ENCODE results near the gene KRTAP5-8. TPM values are rescaled to one million over a fixed set of nuclear protein-coding genes. Genes with fewer than 3 reads are reported as not detected.
"Not testable (repeated sequence)": the region's sequence is repeated elsewhere in the genome, so short reads cannot be mapped to it uniquely, and the experiment has no call there.

The KRTAP5-8 gene
- total and polyA plus RNA-seq, 5 donors from 2014 or later = 0.35 TPM; not detected in 4

- H3K9me3 ChIP-seq (ENCODE audit: control insufficient read depth in 2 of 2, low read length in 2 of 2) = no peaks in the 10 kb centered on the region
- ATAC-seq (ENCODE audit: low read depth in 2 of 2) (no peak), DNase-seq (no peak)
- Mint-ChIP-seq H3K4me3 (no peak overlapping the region), H3K27me3 (peaks cover 4% of the 10 kb centered on the region), H3K36me3 (no peaks in the 10 kb centered on the region), H3K9me3 (peaks cover 0 to 3% (median 0%) of the 10 kb centered on the region in 7 donors), H3K27ac (no peak overlapping the region), H3K4me1 (no peaks in the 10 kb centered on the region)
- no peak overlapping the region for H3K27ac ChIP-seq (ENCODE audit: insufficient read depth, low read length, poor library complexity, severe bottlenecking)
- H3K4me1 ChIP-seq (ENCODE audit: control insufficient read depth, insufficient read depth, low read length, poor library complexity, severe bottlenecking) = no peaks in the 10 kb centered on the region
- no peak overlapping the region for H3K4me3 ChIP-seq (ENCODE audit: low read depth, low read length)
- no peaks in the 10 kb centered on the region for H3K27me3 ChIP-seq (ENCODE audit: control insufficient read depth, insufficient read depth, low read length)
- H3K36me3 ChIP-seq (ENCODE audit: control insufficient read depth, insufficient read depth, low read length) = no peaks in the 10 kb centered on the region
These were observed 35.0 kb downstream of the KRTAP5-8 start for GRCh38 chr11:71572811-71573210.

GRCh38 chr11:71574418-71574817, 36.6 kb downstream of the KRTAP5-8 start:
- Histone ChIP-seq H3K27ac (ENCODE audit: insufficient read depth, low read length, poor library complexity, severe bottlenecking) (no peak overlapping the region), H3K4me3 (ENCODE audit: low read depth, low read length) (no peak overlapping the region), H3K4me1 (ENCODE audit: control insufficient read depth, insufficient read depth, low read length, poor library complexity, severe bottlenecking) (no peaks in the 10 kb centered on the region), H3K27me3 (ENCODE audit: control insufficient read depth, insufficient read depth, low read length) (no peaks in the 10 kb centered on the region), H3K9me3 (ENCODE audit: control insufficient read depth in 2 of 2, low read length in 2 of 2) (no peaks in the 10 kb centered on the region), H3K36me3 (ENCODE audit: control insufficient read depth, insufficient read depth, low read length) (no peaks in the 10 kb centered on the region)
- Mint-ChIP-seq H3K9me3 (peaks cover 0 to 3% (median 0%) of the 10 kb centered on the region in 7 donors), H3K36me3 (no peaks in the 10 kb centered on the region), H3K4me3 (no peak overlapping the region), H3K27me3 (peaks cover 4% of the 10 kb centered on the region), H3K4me1 (no peaks in the 10 kb centered on the region), H3K27ac (no peak overlapping the region)
- ATAC-seq (ENCODE audit: low read depth in 2 of 2) = no peak
- no peak for DNase-seq

- no peaks in the 10 kb centered on the region for H3K4me1 ChIP-seq (ENCODE audit: control insufficient read depth, insufficient read depth, low read length, poor library complexity, severe bottlenecking)
- no peaks in the 10 kb centered on the region for H3K36me3 Mint-ChIP-seq
- H3K27me3 Mint-ChIP-seq = no peaks in the 10 kb centered on the region
- peak overlapping the region in 1 of 3 donors; percentile 53 for H3K27ac Mint-ChIP-seq
- no peaks in the 10 kb centered on the region for H3K27me3 ChIP-seq (ENCODE audit: control insufficient read depth, insufficient read depth, low read length)
- H3K27ac ChIP-seq (ENCODE audit: insufficient read depth, low read length, poor library complexity, severe bottlenecking) = no peak overlapping the region
- no peaks in the 10 kb centered on the region for H3K36me3 ChIP-seq (ENCODE audit: control insufficient read depth, insufficient read depth, low read length)
- no peak overlapping the region for H3K4me3 ChIP-seq (ENCODE audit: low read depth, low read length)
- no peaks in the 10 kb centered on the region for H3K9me3 ChIP-seq (ENCODE audit: control insufficient read depth in 2 of 2, low read length in 2 of 2)
- DNase-seq (no peak), ATAC-seq (ENCODE audit: low read depth in 2 of 2) (no peak)
- peaks cover 0 to 2% (median 0%) of the 10 kb centered on the region in 4 donors for H3K4me1 Mint-ChIP-seq
- H3K4me3 Mint-ChIP-seq = no peak overlapping the region
- H3K9me3 Mint-ChIP-seq = no peaks in the 10 kb centered on the region
These were observed 38.0 kb downstream of the KRTAP5-8 start for GRCh38 chr11:71575723-71576424.

GRCh38 chr11:71576688-71577465, 39.1 kb downstream of the KRTAP5-8 start:
- not testable (repeated sequence) for H3K4me1 ChIP-seq (ENCODE audit: control insufficient read depth, insufficient read depth, low read length, poor library complexity, severe bottlenecking); H3K27me3 Mint-ChIP-seq; ATAC-seq (ENCODE audit: low read depth in 2 of 2); H3K27ac ChIP-seq (ENCODE audit: insufficient read depth, low read length, poor library complexity, severe bottlenecking); H3K4me3 Mint-ChIP-seq; DNase-seq; H3K4me3 ChIP-seq (ENCODE audit: low read depth, low read length); H3K9me3 ChIP-seq (ENCODE audit: control insufficient read depth in 2 of 2, low read length in 2 of 2); H3K27ac Mint-ChIP-seq; H3K4me1 Mint-ChIP-seq; H3K36me3 Mint-ChIP-seq; H3K9me3 Mint-ChIP-seq; H3K36me3 ChIP-seq (ENCODE audit: control insufficient read depth, insufficient read depth, low read length); H3K27me3 ChIP-seq (ENCODE audit: control insufficient read depth, insufficient read depth, low read length)

- Histone ChIP-seq H3K27ac (ENCODE audit: insufficient read depth, low read length, poor library complexity, severe bottlenecking) (no peak overlapping the region), H3K36me3 (ENCODE audit: control insufficient read depth, insufficient read depth, low read length) (no peaks in the 10 kb centered on the region), H3K4me1 (ENCODE audit: control insufficient read depth, insufficient read depth, low read length, poor library complexity, severe bottlenecking) (no peaks in the 10 kb centered on the region), H3K9me3 (ENCODE audit: control insufficient read depth in 2 of 2, low read length in 2 of 2) (no peaks in the 10 kb centered on the region), H3K4me3 (ENCODE audit: low read depth, low read length) (no peak overlapping the region), H3K27me3 (ENCODE audit: control insufficient read depth, insufficient read depth, low read length) (no peaks in the 10 kb centered on the region)
- no peak overlapping the region for H3K4me3 Mint-ChIP-seq
- no peak for DNase-seq
- no peak overlapping the region for H3K27ac Mint-ChIP-seq
- peaks cover 0 to 2% (median 0%) of the 10 kb centered on the region in 4 donors for H3K4me1 Mint-ChIP-seq
- ATAC-seq (ENCODE audit: low read depth in 2 of 2) = no peak
- no peaks in the 10 kb centered on the region for H3K27me3 Mint-ChIP-seq
- no peaks in the 10 kb centered on the region for H3K36me3 Mint-ChIP-seq
- H3K9me3 Mint-ChIP-seq = no peaks in the 10 kb centered on the region
These were observed 39.7 kb downstream of the KRTAP5-8 start for GRCh38 chr11:71577469-71578004.

- not testable (repeated sequence) for H3K27me3 Mint-ChIP-seq; H3K9me3 Mint-ChIP-seq; H3K4me3 Mint-ChIP-seq; H3K4me3 ChIP-seq (ENCODE audit: low read depth, low read length); H3K36me3 ChIP-seq (ENCODE audit: control insufficient read depth, insufficient read depth, low read length); H3K27me3 ChIP-seq (ENCODE audit: control insufficient read depth, insufficient read depth, low read length); DNase-seq; ATAC-seq (ENCODE audit: low read depth in 2 of 2); H3K36me3 Mint-ChIP-seq; H3K27ac ChIP-seq (ENCODE audit: insufficient read depth, low read length, poor library complexity, severe bottlenecking); H3K27ac Mint-ChIP-seq; H3K4me1 Mint-ChIP-seq; H3K4me1 ChIP-seq (ENCODE audit: control insufficient read depth, insufficient read depth, low read length, poor library complexity, severe bottlenecking); H3K9me3 ChIP-seq (ENCODE audit: control insufficient read depth in 2 of 2, low read length in 2 of 2)
These were observed 41.7 kb downstream of the KRTAP5-8 start for GRCh38 chr11:71579513-71579912.

GRCh38 chr11:71580057-71581003, 42.5 kb downstream of the KRTAP5-8 start:
- H3K4me1 Mint-ChIP-seq = peaks cover 0 to 2% (median 0%) of the 10 kb centered on the region in 4 donors
- Histone ChIP-seq H3K36me3 (ENCODE audit: control insufficient read depth, insufficient read depth, low read length) (no peaks in the 10 kb centered on the region), H3K27me3 (ENCODE audit: control insufficient read depth, insufficient read depth, low read length) (no peaks in the 10 kb centered on the region), H3K27ac (ENCODE audit: insufficient read depth, low read length, poor library complexity, severe bottlenecking) (no peak overlapping the region), H3K9me3 (ENCODE audit: control insufficient read depth in 2 of 2, low read length in 2 of 2) (no peaks in the 10 kb centered on the region), H3K4me1 (ENCODE audit: control insufficient read depth, insufficient read depth, low read length, poor library complexity, severe bottlenecking) (no peaks in the 10 kb centered on the region), H3K4me3 (ENCODE audit: low read depth, low read length) (no peak overlapping the region)
- H3K27ac Mint-ChIP-seq = no peak overlapping the region
- DNase-seq (peak in 1 of 3 donors; percentile 15), ATAC-seq (ENCODE audit: low read depth in 2 of 2) (no peak)
- H3K9me3 Mint-ChIP-seq = no peaks in the 10 kb centered on the region
- no peak overlapping the region for H3K4me3 Mint-ChIP-seq
- H3K36me3 Mint-ChIP-seq = no peaks in the 10 kb centered on the region
- peaks cover 5% of the 10 kb centered on the region for H3K27me3 Mint-ChIP-seq
